Right cardiac atrium (tissue), 5 donors: Measurements from ENCODE around the gene NDUFAF2. TPM values are rescaled to one million over a fixed set of nuclear protein-coding genes. Genes with fewer than 3 reads are reported as not detected.

Experiments used
- ATAC-seq, 2 donors: fragments of 200-7000 bp; cut with Tn5 transposase; one replicate each; pipeline versions ENCODE4 v1.8.0 to v1.9.1; 2020; ENCODE audit warnings: moderate library complexity in 2 of 2, mild to moderate bottlenecking in 1 of 2
- DNase-seq, 3 donors: peaks; one replicate each; pipeline ENCODE4 v3.0.0-alpha.2; 2020
- H3K27ac ChIP-seq: one replicate; pipeline ENCODE4 v1.5.1; 2013; ENCODE audit warnings: mild to moderate bottlenecking, low read length, control low read depth, moderate library complexity
- H3K27me3 ChIP-seq: one replicate; pipeline ENCODE4 v1.6.1; 2013; ENCODE audit not compliant: control insufficient read depth, insufficient read depth
- H3K4me1 ChIP-seq: one replicate; pipeline ENCODE4 v1.6.1; 2013; ENCODE audit warnings: low read length; ENCODE audit not compliant: control insufficient read depth, insufficient read depth
- H3K4me3 ChIP-seq: one replicate; pipeline ENCODE4 v1.5.1; 2013; ENCODE audit warnings: low read length, control low read depth
- H3K9me3 ChIP-seq: one replicate; pipeline ENCODE4 v1.6.1; 2013; ENCODE audit warnings: low read length; ENCODE audit not compliant: control insufficient read depth
- WGBS: extraction: QIAGEN DNeasy Blood & Tissue Kit; methylation state at CpG from one replicate; pipeline ENCODE4 v1.1.7; 2013; 5-methylcytosine and 5-hydroxymethylcytosine counted together
- intact Hi-C, 4 donors: fragments of 100-400 bp; cut with DNase I; formaldehyde crosslinking; loops; one replicate each; pipeline versions ENCODE4 v1.11.0 to v1.14.0; 2022 to 2023
- polyA plus RNA-seq: library from polyadenylated mRNA; stranded (reverse); fragments of 200-250 nt; gene quantifications from one replicate; pipeline ENCODE4 v1.2.3, GENCODE V29; 2013
- total RNA-seq, 4 donors: library from RNA; stranded (reverse); fragmentation: NEBNext Ultra II Directional; extraction: Animal tissue kit (Norgen Biotek cat#: 25700); gene quantifications; one replicate each; pipeline ENCODE4 v1.2.1, GENCODE V29; 2021
- donor health status: healthy with polysubstance abuse.
- donor health status: DM: no; HTN: yes; CAD: no.
- donor health status: DM: no; HTN: no; CAD: no.
- donor health status: DM: no; HTN: yes; CAD: no; lungs with severe emphysema.
- donor health status: DM: yes; HTN: yes; CAD: no.

NDUFAF2 gene
- total and polyA plus RNA-seq, 5 donors: 32.0 to 74.6 (median 34.8) TPM

- intact Hi-C loops: no loop called here
- WGBS: 77% methylated on average over 1 of the region's 1 CpG
- no peak for DNase-seq
- ATAC-seq: no peak
- no peaks in the 10 kb centered on the region for H3K27me3 ChIP-seq
- H3K4me3 ChIP-seq: no peak overlapping the region
- no peak overlapping the region for H3K27ac ChIP-seq
- H3K9me3 ChIP-seq: no peaks in the 10 kb centered on the region
- H3K4me1 ChIP-seq: no peaks in the 10 kb centered on the region
Observed at GRCh38 chr5:61120534-61120933, 175.5 kb downstream of the NDUFAF2 start.

DNA sequence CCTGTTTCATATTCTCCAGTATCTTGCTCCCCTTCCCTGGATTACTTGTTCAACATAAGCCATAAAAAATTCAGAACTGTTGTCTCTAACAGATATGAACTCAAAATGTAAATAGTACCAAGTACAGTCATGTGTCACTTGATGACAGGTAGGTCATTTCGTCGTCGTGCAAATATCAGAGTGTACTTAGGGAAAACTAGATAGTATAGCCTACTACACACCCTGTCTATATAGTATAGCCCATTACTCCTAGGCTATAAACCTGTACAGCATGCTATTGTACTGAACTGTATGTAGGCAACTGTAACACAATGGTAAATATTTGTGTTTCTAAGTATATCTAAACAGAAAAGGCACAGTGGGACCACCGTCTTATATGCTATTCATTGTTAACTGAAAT is 178.1 kb downstream of the NDUFAF2 start:
- Histone ChIP-seq H3K9me3 (no peaks in the 10 kb centered on the region), H3K4me1 (no peaks in the 10 kb centered on the region), H3K27ac (no peak overlapping the region), H3K4me3 (no peak overlapping the region), H3K27me3 (no peaks in the 10 kb centered on the region)
- no peak for ATAC-seq
- 71% methylated on average over 4 of the region's 4 CpGs for WGBS
- intact Hi-C loops: no loop called here
- DNase-seq: no peak

- intact Hi-C loops: no loop called here
- ATAC-seq (no peak), DNase-seq (no peak)
- 78% methylated on average over 2 of the region's 2 CpGs for WGBS
- Histone ChIP-seq H3K9me3 (no peaks in the 10 kb centered on the region), H3K27me3 (no peaks in the 10 kb centered on the region), H3K4me1 (no peaks in the 10 kb centered on the region), H3K27ac (no peak overlapping the region), H3K4me3 (no peak overlapping the region)
Observed at GRCh38 chr5:61130289-61130688, 185.3 kb downstream of the NDUFAF2 start.

DNA sequence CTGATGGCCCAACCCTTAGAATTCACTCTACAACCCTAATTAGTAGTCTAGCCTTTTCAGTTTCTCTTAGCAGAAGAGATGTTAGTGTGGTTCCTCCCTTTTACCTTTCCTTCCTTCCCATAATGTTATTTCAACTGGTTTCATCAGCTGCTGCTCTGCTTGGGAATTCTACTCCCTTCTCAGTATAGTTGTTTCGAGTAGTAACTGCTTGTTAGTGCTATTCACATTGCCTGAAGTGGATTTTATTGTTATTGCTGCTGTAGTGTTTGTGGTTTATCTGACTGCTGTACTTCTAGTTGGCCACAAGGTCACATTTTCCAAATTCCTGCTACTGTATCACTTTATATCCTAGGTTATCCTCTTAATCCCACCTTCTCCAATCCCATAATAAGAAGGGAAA is 187.6 kb downstream of the NDUFAF2 start:
- no peak for DNase-seq
- ATAC-seq: no peak
- Histone ChIP-seq H3K27ac (no peak overlapping the region), H3K4me1 (no peaks in the 10 kb centered on the region), H3K27me3 (no peaks in the 10 kb centered on the region), H3K4me3 (no peak overlapping the region), H3K9me3 (no peaks in the 10 kb centered on the region)
- WGBS: 90% methylated on average over 1 of the region's 1 CpG
- intact Hi-C loops: no loop called here

- Histone ChIP-seq H3K27ac (no peak overlapping the region), H3K9me3 (no peaks in the 10 kb centered on the region), H3K4me3 (no peak overlapping the region), H3K4me1 (no peaks in the 10 kb centered on the region), H3K27me3 (no peaks in the 10 kb centered on the region)
- intact Hi-C loops: no loop called here
- WGBS: 94% methylated on average over 1 of the region's 1 CpG
- DNase-seq (no peak), ATAC-seq (no peak)
Observed at GRCh38 chr5:61137835-61138234, 192.8 kb downstream of the NDUFAF2 start.

GRCh38 chr5:61139094-61139873 is 194.3 kb downstream of the NDUFAF2 start:
- Histone ChIP-seq H3K27ac (no peak overlapping the region), H3K27me3 (no peaks in the 10 kb centered on the region), H3K9me3 (no peaks in the 10 kb centered on the region), H3K4me3 (no peak overlapping the region), H3K4me1 (no peaks in the 10 kb centered on the region)
- no peak for DNase-seq
- intact Hi-C loops: no loop called here
- 79% methylated on average over 5 of the region's 5 CpGs for WGBS
- ATAC-seq: no peak

- no peak for ATAC-seq
- no peak for DNase-seq
- no peak overlapping the region for H3K27ac ChIP-seq
- WGBS: 88% methylated on average over 4 of the region's 4 CpGs
- H3K9me3 ChIP-seq: no peaks in the 10 kb centered on the region
- H3K4me1 ChIP-seq: no peaks in the 10 kb centered on the region
- no peaks in the 10 kb centered on the region for H3K27me3 ChIP-seq
- intact Hi-C loops: no loop called here
- no peak overlapping the region for H3K4me3 ChIP-seq
Observed at GRCh38 chr5:61139931-61140330, 194.9 kb downstream of the NDUFAF2 start.

- H3K27me3 ChIP-seq: no peaks in the 10 kb centered on the region
- ATAC-seq: no peak
Observed at GRCh38 chr5:61141801-61142200, 196.8 kb downstream of the NDUFAF2 start.

DNA sequence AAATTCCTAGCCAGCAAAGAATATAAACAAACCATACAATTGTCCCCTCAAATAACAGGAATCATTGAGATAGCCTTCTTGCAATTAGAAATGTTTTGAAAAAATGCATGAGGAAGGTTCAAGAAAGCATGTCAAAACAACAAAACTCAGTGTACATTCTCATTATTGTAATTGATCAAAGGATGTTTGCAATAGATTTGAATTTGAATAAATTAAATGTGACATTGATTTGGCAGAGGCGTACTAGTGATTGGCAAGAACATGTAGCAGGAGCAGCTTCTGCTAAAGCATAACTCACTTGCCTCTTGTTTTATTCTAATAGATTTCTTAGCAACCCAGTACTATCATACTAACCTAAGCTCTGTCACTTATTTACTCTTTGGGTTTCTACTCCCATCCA is 197.4 kb downstream of the NDUFAF2 start:
- no peak overlapping the region for H3K4me3 ChIP-seq
- no peaks in the 10 kb centered on the region for H3K4me1 ChIP-seq
- no peak for DNase-seq
- H3K27ac ChIP-seq: no peak overlapping the region
- H3K9me3 ChIP-seq: no peaks in the 10 kb centered on the region
- 98% methylated on average over 1 of the region's 1 CpG for WGBS
- ATAC-seq: no peak
- no peaks in the 10 kb centered on the region for H3K27me3 ChIP-seq
- intact Hi-C loops: no loop called here

More at GRCh38 chr5:61141801-61142200, 196.8 kb downstream of the NDUFAF2 start:
- WGBS: 50% methylated on average over 1 of the region's 1 CpG
- no peak overlapping the region for H3K27ac ChIP-seq
- H3K9me3 ChIP-seq: no peaks in the 10 kb centered on the region
- H3K4me3 ChIP-seq: no peak overlapping the region
- H3K4me1 ChIP-seq: no peaks in the 10 kb centered on the region
- intact Hi-C loops: no loop called here
- DNase-seq: no peak

- no peaks in the 10 kb centered on the region for H3K4me1 ChIP-seq
- H3K4me3 ChIP-seq: no peak overlapping the region
- H3K27ac ChIP-seq: no peak overlapping the region
- H3K27me3 ChIP-seq: no peaks in the 10 kb centered on the region
- intact Hi-C loops: no loop called here
- 84% methylated on average over 3 of the region's 3 CpGs for WGBS
- DNase-seq (no peak), ATAC-seq (no peak)
- no peaks in the 10 kb centered on the region for H3K9me3 ChIP-seq
Observed at GRCh38 chr5:61142811-61143210, 197.8 kb downstream of the NDUFAF2 start.

GRCh38 chr5:61148515-61148914 is 203.5 kb downstream of the NDUFAF2 start:
- intact Hi-C loops: no loop called here
- Histone ChIP-seq H3K9me3 (no peaks in the 10 kb centered on the region), H3K4me3 (no peak overlapping the region), H3K4me1 (no peaks in the 10 kb centered on the region), H3K27ac (no peak overlapping the region), H3K27me3 (no peaks in the 10 kb centered on the region)
- no peak for DNase-seq
- no peak for ATAC-seq

GRCh38 chr5:61151893-61152292 is 206.9 kb downstream of the NDUFAF2 start:
- Histone ChIP-seq H3K4me3 (no peak overlapping the region), H3K27ac (no peak overlapping the region), H3K4me1 (no peaks in the 10 kb centered on the region), H3K27me3 (no peaks in the 10 kb centered on the region), H3K9me3 (no peaks in the 10 kb centered on the region)
- WGBS: 84% methylated on average over 2 of the region's 2 CpGs
- no peak for ATAC-seq
- no peak for DNase-seq
- intact Hi-C loops: no loop called here
